HG02981 (cell line): ENCODE results near the gene SLC6A11.

Source experiments
- ATAC-seq: cut with Tn5 transposase; IDR thresholded peaks from one replicate; pipeline ENCODE4 v1.9.1; 2021; ENCODE audit warnings: mild to moderate bottlenecking, moderate library complexity; ENCODE audit not compliant: unreplicated experiment

SLC6A11 gene

GRCh38 chr3:10949197-10949596 lies 133.2 kb downstream of the SLC6A11 start:
- ATAC-seq, result no peak

GRCh38 chr3:10950476-10951294 lies 134.7 kb downstream of the SLC6A11 start:
- ATAC-seq, result no peak

- ATAC-seq, result no peak
Measured at GRCh38 chr3:10951295-10951926, 135.4 kb downstream of the SLC6A11 start.

- no peak for ATAC-seq
Measured at GRCh38 chr3:10952525-10952924, 136.5 kb downstream of the SLC6A11 start.

DNA sequence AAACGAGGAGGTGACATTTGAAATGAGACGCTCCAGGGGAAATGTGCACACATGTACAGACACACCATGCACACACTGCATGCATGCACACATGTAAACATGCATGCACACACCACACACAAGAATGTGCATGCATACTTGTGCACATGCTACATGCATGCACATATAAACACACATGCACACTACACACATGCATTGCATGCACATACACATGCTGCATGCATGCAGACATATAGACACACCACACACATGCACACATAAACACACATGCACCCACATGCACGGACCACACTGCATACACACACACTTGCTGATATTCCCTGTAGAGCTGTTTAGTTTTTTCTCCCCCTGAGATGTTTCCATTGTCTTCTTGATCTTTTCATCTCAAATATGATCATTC lies 138.7 kb downstream of the SLC6A11 start:
- no peak for ATAC-seq

DNA sequence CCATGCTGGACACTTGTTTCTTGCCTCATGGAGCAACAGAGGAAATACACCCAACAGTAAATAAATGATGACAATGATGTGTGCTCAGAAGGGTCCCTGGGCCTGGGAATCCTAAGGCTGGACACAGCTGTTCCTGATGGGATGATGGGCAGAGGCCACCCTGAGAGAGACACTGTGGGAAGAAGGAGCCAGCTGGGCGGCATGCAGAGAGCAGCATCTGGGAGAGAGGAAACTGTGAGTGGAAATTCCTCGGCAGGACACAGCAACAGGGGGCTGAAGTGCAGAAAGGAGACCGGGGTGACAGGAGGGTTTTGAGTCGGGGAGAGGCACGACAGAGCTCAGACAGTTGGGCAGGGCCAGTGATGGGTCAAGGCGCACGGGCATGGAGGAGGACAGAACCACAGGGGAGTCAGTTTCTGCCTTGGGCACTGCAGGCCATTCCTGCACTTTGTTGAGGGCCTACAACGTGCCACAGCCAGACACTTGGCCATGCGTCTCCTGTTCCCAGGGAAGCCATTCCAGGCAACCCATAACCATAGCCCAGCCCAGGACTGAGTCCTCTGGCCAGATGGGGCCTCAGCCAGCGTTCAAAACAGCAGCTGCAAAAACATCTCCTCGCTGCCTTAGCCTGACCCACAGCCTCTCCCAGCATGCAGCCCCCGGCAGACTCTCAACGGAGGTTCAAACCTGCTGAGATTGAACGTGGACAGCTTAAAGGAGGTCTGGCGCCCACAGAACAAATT lies 139.9 kb downstream of the SLC6A11 start:
- no peak for ATAC-seq

GRCh38 chr3:10956531-10956930 lies 140.5 kb downstream of the SLC6A11 start:
- no peak for ATAC-seq

DNA sequence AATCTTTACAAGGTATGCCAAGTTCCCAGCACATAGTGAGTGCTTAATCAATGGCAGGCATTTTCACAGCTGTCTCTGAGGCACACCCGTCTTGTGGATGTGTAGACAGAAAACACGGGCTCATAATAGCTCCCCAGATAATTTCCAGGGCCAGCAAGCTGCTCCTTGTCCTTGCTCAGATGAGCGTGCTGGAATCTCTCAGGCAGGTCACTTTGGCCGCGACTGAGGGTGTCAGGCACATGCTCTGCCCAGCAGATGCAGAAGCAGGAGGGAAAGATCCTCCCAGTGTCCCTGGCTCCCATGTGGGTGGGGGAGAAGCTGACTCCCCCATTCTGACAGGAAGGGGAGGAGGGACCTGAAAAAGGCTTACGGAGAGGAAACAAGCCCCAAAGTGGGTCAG lies 141.0 kb downstream of the SLC6A11 start:
- ATAC-seq, result no peak

- no peak for ATAC-seq
Measured at GRCh38 chr3:10957976-10958749, 142.1 kb downstream of the SLC6A11 start.

- no peak for ATAC-seq
Measured at GRCh38 chr3:10960255-10960654, 144.2 kb downstream of the SLC6A11 start.

- ATAC-seq, result no peak
Measured at GRCh38 chr3:10961921-10962320, 145.9 kb downstream of the SLC6A11 start.

- ATAC-seq, result no peak
Measured at GRCh38 chr3:10962481-10963036, 146.5 kb downstream of the SLC6A11 start.

- ATAC-seq, result no peak
Measured at GRCh38 chr3:10964537-10965167, 148.6 kb downstream of the SLC6A11 start.

GRCh38 chr3:10968401-10968800 lies 152.4 kb downstream of the SLC6A11 start:
- no peak for ATAC-seq

DNA sequence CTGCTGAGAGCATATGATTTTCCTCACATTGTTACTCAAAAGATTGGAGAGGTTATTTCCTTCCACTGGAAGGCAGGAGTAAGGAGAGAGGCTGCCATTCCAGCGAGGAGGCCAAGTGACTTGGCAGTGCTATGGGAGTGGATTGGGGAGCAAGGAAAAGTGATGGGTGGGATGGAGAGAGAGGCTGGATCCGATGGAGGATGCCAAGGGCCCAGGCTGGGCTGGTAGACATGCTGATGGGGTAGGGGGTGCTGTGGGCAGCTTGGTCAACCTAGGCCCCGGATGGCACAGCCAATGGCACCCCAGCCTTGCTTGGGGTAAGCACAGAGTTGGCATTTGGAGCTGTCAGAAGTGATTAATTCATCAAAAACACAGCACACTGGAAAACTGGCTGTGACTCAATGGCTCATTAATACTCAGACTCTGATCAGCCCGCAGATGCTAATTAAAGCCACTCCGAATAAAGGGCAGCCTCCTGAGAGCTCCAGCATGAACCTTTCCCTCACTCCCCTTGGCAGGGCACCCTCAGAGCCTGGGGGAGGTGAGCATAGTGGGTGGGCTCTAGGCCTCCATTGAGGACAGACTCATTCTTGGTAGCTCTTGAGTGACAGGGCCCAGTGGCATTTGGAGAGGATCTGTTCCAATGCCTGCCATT lies 154.4 kb downstream of the SLC6A11 start:
- ATAC-seq, result no peak

- no peak for ATAC-seq
Measured at GRCh38 chr3:10972072-10972782, 156.2 kb downstream of the SLC6A11 start.

DNA sequence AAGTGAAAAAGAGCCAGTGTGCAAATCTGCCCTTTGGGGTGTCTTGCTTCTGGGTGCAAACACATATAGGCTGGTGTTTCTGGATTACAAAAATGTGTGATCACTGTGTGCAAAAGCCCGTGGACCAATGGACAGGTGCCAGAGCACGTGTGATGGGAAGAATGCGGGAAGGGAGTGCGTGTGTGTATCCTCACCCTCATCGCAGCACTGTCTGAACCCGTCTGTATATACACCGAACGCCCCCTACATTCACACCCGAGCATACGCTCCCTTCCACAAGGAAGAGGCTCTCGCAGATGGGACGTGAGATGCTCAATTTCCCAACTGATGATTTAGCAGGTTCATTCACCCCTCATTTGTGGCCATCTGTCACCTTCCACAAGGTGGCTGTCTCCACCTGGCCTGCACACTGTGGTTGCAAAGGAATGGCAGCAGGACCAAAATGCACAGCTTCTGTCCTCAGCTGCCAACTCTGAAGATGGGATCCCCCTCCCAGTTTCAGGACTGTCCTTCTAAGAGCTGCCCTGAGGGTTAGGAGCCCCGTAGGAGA lies 157.1 kb downstream of the SLC6A11 start:
- no peak for ATAC-seq

GRCh38 chr3:10974131-10974530 lies 158.1 kb downstream of the SLC6A11 start:
- no peak for ATAC-seq
